ENCODE measurements around the gene ECM1. TPM values are rescaled to one million over a fixed set of nuclear protein-coding genes. Genes with fewer than 3 reads are reported as not detected.

ECM1 gene
- total RNA-seq, 1 experiment from 2014 or later, result 10.3 TPM

- POLR2A ChIA-PET (ENCODE audit: unreplicated experiment), result interaction anchor here (0.5 to 1.3 kb wide), 7 partner anchors 8 to 321 kb away, joined by 3 to 29 read pairs (median 5); partner anchors contain the start of gene ECM1
- intact Hi-C loops (cut with micrococcal nuclease; ENCODE audit: unreplicated experiment), result no loop called here
- no peaks in the 10 kb centered on the region for H4K20me1 ChIP-seq (ENCODE audit: insufficient read depth)
- no peak overlapping the region for H3K27ac ChIP-seq
- CTCF ChIA-PET, result interaction anchor here (0.6 to 0.8 kb wide), 4 partner anchors 13 to 265 kb away, joined by 3 to 6 read pairs (median 5); no protein-coding TSS in a partner anchor
- no peaks in the 10 kb centered on the region for H3K79me2 ChIP-seq (ENCODE audit: low read depth)
- H3K4me2 ChIP-seq, result peak overlapping the region; percentile 87
- no peaks in the 10 kb centered on the region for H3K9me2 ChIP-seq (ENCODE audit: insufficient read depth)
- BruUV-seq (replicated peaks), result no TSS peak
- no peaks in the 10 kb centered on the region for H3K9me3 ChIP-seq (ENCODE audit: insufficient read depth, low read depth)
- H3K27me3 ChIP-seq (ENCODE audit: insufficient read depth, low read depth), result no peaks in the 10 kb centered on the region
- peak overlapping the region; percentile 84 for H2AFZ ChIP-seq
- no peak for TF ChIP-seq CTCF (conservative IDR thresholded peaks at IDR 0.05)
- no peak for TF ChIP-seq EZH2 (IDR thresholded peaks at IDR 0.05; ENCODE audit: low read depth)
- H3K4me3 ChIP-seq, result peak overlapping the region; percentile 70
- no peak for DNase-seq
- H3K36me3 ChIP-seq (ENCODE audit: low read depth), result no peaks in the 10 kb centered on the region
- H3K4me1 ChIP-seq (replicated peaks; ENCODE audit: insufficient read depth), result peaks cover 22% of the 10 kb centered on the region
- H3F3A ChIP-seq (ENCODE audit: insufficient read depth, low read depth), result peaks cover 9% of the 10 kb centered on the region
Observed at GRCh38 chr1:150516050-150516591, 8.2 kb downstream of the ECM1 start.

- Histone ChIP-seq H3K4me1 (replicated peaks; ENCODE audit: insufficient read depth) (peaks cover 22% of the 10 kb centered on the region), H3K9me3 (ENCODE audit: insufficient read depth, low read depth) (no peaks in the 10 kb centered on the region), H3K27ac (no peak overlapping the region), H4K20me1 (ENCODE audit: insufficient read depth) (no peaks in the 10 kb centered on the region), H3K9me2 (ENCODE audit: insufficient read depth) (no peaks in the 10 kb centered on the region), H3K4me2 (peak overlapping the region; percentile 87), H3F3A (ENCODE audit: insufficient read depth, low read depth) (peaks cover 9% of the 10 kb centered on the region), H3K36me3 (ENCODE audit: low read depth) (no peaks in the 10 kb centered on the region), H3K27me3 (ENCODE audit: insufficient read depth, low read depth) (no peaks in the 10 kb centered on the region), H3K79me2 (ENCODE audit: low read depth) (no peaks in the 10 kb centered on the region), H2AFZ (peak overlapping the region; percentile 84; the same call in 1 of the 2 replicates), H3K4me3 (peak overlapping the region; percentile 70)
- ChIA-PET POLR2A (ENCODE audit: unreplicated experiment) (interaction anchor here (0.6 to 1.3 kb wide), 4 partner anchors 9 to 322 kb away, joined by 3 to 29 read pairs (median 8); partner anchors contain the start of gene ECM1), CTCF (interaction anchor here (0.6 to 1.1 kb wide), 4 partner anchors 13 to 265 kb away, joined by 3 to 6 read pairs (median 6); no protein-coding TSS in a partner anchor)
- intact Hi-C loops (cut with micrococcal nuclease; ENCODE audit: unreplicated experiment), result no loop called here
- no TSS peak for BruUV-seq (replicated peaks)
- DNase-seq, result no peak
- TF ChIP-seq CTCF (conservative IDR thresholded peaks at IDR 0.05), result no peak
- no peak for TF ChIP-seq EZH2 (IDR thresholded peaks at IDR 0.05; ENCODE audit: low read depth)
Observed at GRCh38 chr1:150516616-150517015, 8.7 kb downstream of the ECM1 start.

GRCh38 chr1:150521196-150521968, 13.5 kb downstream of the ECM1 start:
- Histone ChIP-seq H3K36me3 (ENCODE audit: low read depth) (no peaks in the 10 kb centered on the region), H3K4me2 (no peak overlapping the region), H3K9me3 (ENCODE audit: insufficient read depth, low read depth) (no peaks in the 10 kb centered on the region), H3K9me2 (ENCODE audit: insufficient read depth) (no peaks in the 10 kb centered on the region), H4K20me1 (ENCODE audit: insufficient read depth) (no peaks in the 10 kb centered on the region), H2AFZ (no peak overlapping the region), H3F3A (ENCODE audit: insufficient read depth, low read depth) (peaks cover 7% of the 10 kb centered on the region), H3K4me3 (no peak overlapping the region), H3K27ac (no peak overlapping the region), H3K4me1 (replicated peaks; ENCODE audit: insufficient read depth) (peaks cover 5% of the 10 kb centered on the region; the same call in 1 of the 2 replicates), H3K27me3 (ENCODE audit: insufficient read depth, low read depth) (no peaks in the 10 kb centered on the region), H3K79me2 (ENCODE audit: low read depth) (no peaks in the 10 kb centered on the region)
- CTCF ChIA-PET, result no interaction called here
- TF ChIP-seq CTCF (conservative IDR thresholded peaks at IDR 0.05), result no peak
- no TSS peak for BruUV-seq (replicated peaks)
- intact Hi-C loops (cut with micrococcal nuclease; ENCODE audit: unreplicated experiment), result no loop called here
- no peak for DNase-seq
- POLR2A ChIA-PET (ENCODE audit: unreplicated experiment), result interaction anchor here (0.5 kb wide), 2 partner anchors 9 to 200 kb away, joined by 3 to 6 read pairs; no protein-coding TSS in a partner anchor
